K562 (cell line): ENCODE data around the gene ABCA1. TPM values are rescaled to one million over a fixed set of nuclear protein-coding genes. Genes with fewer than 3 reads are reported as not detected.

Experiments used
- DACH1 ChIP-seq: fragments of 450-650 bp; IDR thresholded peaks from 2 replicates; pipeline ENCODE4 v1.6.1; 2018; ENCODE audit not compliant: partially characterized antibody
- FOXP4 ChIP-seq: sonication (generic); formaldehyde crosslinking; IDR thresholded peaks from 2 replicates; pipeline ENCODE4 v1.8.0; 2022; ENCODE audit warnings: mild to moderate bottlenecking, missing genetic modification reagents, borderline replicate concordance
- MLX ChIP-seq, 2 experiments: fragments of 450-650 bp in 1 of 2; sonication (generic) in 1 of 2; formaldehyde crosslinking; conservative IDR thresholded peaks; 2 replicates each; pipeline versions ENCODE4 v1.4.0 to v1.8.1; 2020 to 2022; ENCODE audit warnings: mild to moderate bottlenecking in 1 of 2, missing genetic modification reagents in 1 of 2
- SMARCA5 ChIP-seq: fragments of 450-650 bp; IDR thresholded peaks from 2 replicates; pipeline ENCODE4 v1.6.1; 2016
- U2AF1 ChIP-seq: fragments of 200-400 bp; formaldehyde crosslinking; optimal IDR thresholded peaks from 2 replicates; pipeline ENCODE3; 2017; ENCODE audit warnings: mild to moderate bottlenecking, low read depth, low read length, moderate library complexity
- ZBTB49 ChIP-seq: sonication (generic); formaldehyde crosslinking; IDR thresholded peaks from 2 replicates; pipeline ENCODE4 v1.8.0; 2022; ENCODE audit warnings: missing genetic modification reagents, mild to moderate bottlenecking, borderline replicate concordance
- ZNF134 ChIP-seq: fragments of 250-450 bp; sonication (Bioruptor Pico); conservative IDR thresholded peaks from 2 replicates; pipeline ENCODE4 v1.4.0; 2020
- ZNF407 ChIP-seq: fragments of 450-650 bp; IDR thresholded peaks from 2 replicates; pipeline ENCODE4 v1.6.1; 2016; ENCODE audit warnings: low read depth
- ZNF431 ChIP-seq: sonication (generic); formaldehyde crosslinking; IDR thresholded peaks from 2 replicates; pipeline ENCODE4 v1.8.0; 2022; ENCODE audit warnings: mild to moderate bottlenecking, missing genetic modification reagents
- ZNF436 ChIP-seq: fragments of 250-450, 450-650 bp; sonication (Bioruptor Pico); formaldehyde crosslinking; IDR thresholded peaks from 2 replicates; pipeline ENCODE4 v1.7.0; 2020; ENCODE audit warnings: mild to moderate bottlenecking
- polyA plus RNA-seq, 8 experiments: library from polyadenylated mRNA; depleted of rRNA in 4 of 8; stranded (reverse) in 5 of 8; unstranded in 3 of 8; fragments of >200 nt; fragmentation: Nextera tagmentation in 2 of 8; fragmentation: Illumina TruSeq in 1 of 8; extraction: Ambion mirVana in 2 of 8; extraction: Trizol in 1 of 8; gene quantifications; 2 replicates each; pipeline versions ENCODE4 v1.2.1 to v1.2.3, GENCODE V29; 2011 to 2014; ENCODE audit warnings: inconsistent platforms in 1 of 8, missing spikeins in 1 of 8
- total RNA-seq, 7 experiments: library from RNA; depleted of rRNA in 6 of 7; stranded (reverse); fragments of >200 nt in 6 of 7; fragmentation: Illumina TruSeq in 2 of 7; extraction: Trizol in 2 of 7; gene quantifications; 2 replicates each; pipeline versions ENCODE4 v1.2.1 to v1.2.3, GENCODE V29; 2011 to 2021; ENCODE audit warnings: low replicate concordance in 1 of 7

ABCA1 gene
- total and polyA plus RNA-seq, 9 of the 15 experiments (the other 6 are each of a cell fraction or from before 2014, with no cell fraction given) = under 0.01 to 0.18 (median 0.02) TPM; not detected in 5

DNA sequence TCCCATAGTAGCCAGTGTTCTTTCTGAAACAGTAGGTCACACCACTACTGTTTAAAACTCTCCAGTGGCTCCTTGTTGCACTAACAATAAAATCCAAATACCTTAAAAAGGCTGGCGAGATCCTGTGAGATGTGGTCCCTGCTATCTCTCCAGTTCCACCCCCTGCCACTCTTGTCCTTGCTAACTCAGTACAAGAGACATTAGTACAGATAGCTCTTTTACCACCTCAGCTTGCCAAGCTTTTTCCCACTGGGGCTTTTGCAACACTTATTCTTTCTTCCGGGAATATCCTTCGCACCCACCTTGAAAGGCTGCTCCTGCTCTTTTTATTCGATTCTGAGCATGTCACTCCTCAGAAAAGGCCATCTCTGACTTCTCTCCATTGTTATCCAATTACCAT lies 149.2 kb downstream of the ABCA1 start (continued):
- TF ChIP-seq ZBTB49 (CRISPR knock-in tag) (no peak), FOXP4 (CRISPR knock-in tag) (no peak), SMARCA5 (no peak), DACH1 (no peak), ZNF407 (no peak), ZNF431 (CRISPR knock-in tag) (no peak), ZNF436 (CRISPR knock-in tag) (no peak), ZNF134 (CRISPR knock-in tag) (no peak), U2AF1 (no peak), MLX (CRISPR knock-in tag; conservative IDR thresholded peaks at IDR 0.05) (no peak)
